IPS-11a (cell line): ENCODE results near the gene BCCIP.

Experiments
- H3K4me3 ChIP-seq: one replicate; pipeline ENCODE4 v1.5.1; 2013; ENCODE audit warnings: low read depth, low read length, control low read depth

The BCCIP gene

DNA sequence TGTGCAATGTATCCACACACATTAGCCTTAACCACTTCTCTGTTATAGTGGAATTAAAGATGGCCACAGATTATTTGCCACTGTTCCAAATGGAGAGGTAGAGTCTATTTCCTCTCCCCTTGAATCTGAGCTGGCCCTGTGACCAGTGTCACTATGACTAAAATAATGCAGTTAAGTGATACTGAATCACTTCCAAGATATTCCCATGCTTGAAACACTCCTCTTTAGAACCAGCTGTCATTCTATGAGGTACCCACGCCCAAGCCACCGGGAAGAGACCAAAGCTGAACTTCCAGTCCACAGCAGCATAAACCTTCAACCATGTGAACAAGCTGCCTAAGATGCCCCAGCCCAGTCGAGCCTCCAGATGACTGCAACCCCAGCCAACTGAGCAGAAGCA is 59.9 kb downstream of the BCCIP start:
- no peak overlapping the region for H3K4me3 ChIP-seq
